HuH-7.5 (cell line): ENCODE results near the gene CREB3L1.

ENCODE experiments used
- DNase-seq: peaks from one replicate; pipeline ENCODE4 v3.0.0; 2011; ENCODE audit warnings: low spot score

Gene CREB3L1

GRCh38 chr11:46364791-46365190, 87.3 kb downstream of the CREB3L1 start:
- DNase-seq = no peak

GRCh38 chr11:46366260-46366659, 88.8 kb downstream of the CREB3L1 start:
- DNase-seq = no peak

GRCh38 chr11:46366661-46367161, 89.2 kb downstream of the CREB3L1 start:
- no peak for DNase-seq

GRCh38 chr11:46367244-46367915, 89.9 kb downstream of the CREB3L1 start:
- DNase-seq = peak; percentile 46

- DNase-seq = no peak
Observed at GRCh38 chr11:46367916-46368267, 90.4 kb downstream of the CREB3L1 start.

- peak; percentile 89 for DNase-seq
Observed at GRCh38 chr11:46369458-46370152, 92.1 kb downstream of the CREB3L1 start.

GRCh38 chr11:46370253-46370652, 92.8 kb downstream of the CREB3L1 start:
- DNase-seq = no peak
